Measurements from ENCODE around the gene GNAZ. TPM values are rescaled to one million over a fixed set of nuclear protein-coding genes. Genes with fewer than 3 reads are reported as not detected.

GNAZ gene
- total RNA-seq, 2 donors from 2014 or later, result 0.98 to 2.6 TPM

- Mint-ChIP-seq H3K36me3 (no peaks in the 10 kb centered on the region), H3K9me3 (no peaks in the 10 kb centered on the region), H3K27me3 (no peaks in the 10 kb centered on the region), H3K27ac (no peak overlapping the region), H3K4me1 (ENCODE audit: low read depth in 2 of 2) (peaks cover 0 to 2% of the 10 kb centered on the region in 2 donors), H3K4me3 (no peak overlapping the region)
- ATAC-seq, result no peak
- no peak for DNase-seq (ENCODE audit: low spot score)
Observed at GRCh38 chr22:23094260-23094659, 23.9 kb downstream of the GNAZ start.

GRCh38 chr22:23094695-23095681 lies 24.7 kb downstream of the GNAZ start:
- Mint-ChIP-seq H3K27me3 (no peaks in the 10 kb centered on the region), H3K27ac (no peak overlapping the region), H3K4me1 (ENCODE audit: low read depth in 2 of 2) (peaks cover 0 to 2% of the 10 kb centered on the region in 2 donors), H3K4me3 (no peak overlapping the region), H3K36me3 (no peaks in the 10 kb centered on the region), H3K9me3 (no peaks in the 10 kb centered on the region)
- ATAC-seq (no peak), DNase-seq (ENCODE audit: low spot score) (no peak)

GRCh38 chr22:23095733-23096342 lies 25.5 kb downstream of the GNAZ start:
- Mint-ChIP-seq H3K4me3 (no peak overlapping the region), H3K36me3 (no peaks in the 10 kb centered on the region), H3K27me3 (no peaks in the 10 kb centered on the region), H3K4me1 (ENCODE audit: low read depth in 2 of 2) (peaks cover 0 to 2% of the 10 kb centered on the region in 2 donors), H3K9me3 (no peaks in the 10 kb centered on the region), H3K27ac (no peak overlapping the region)
- ATAC-seq (no peak), DNase-seq (ENCODE audit: low spot score) (no peak)

DNA sequence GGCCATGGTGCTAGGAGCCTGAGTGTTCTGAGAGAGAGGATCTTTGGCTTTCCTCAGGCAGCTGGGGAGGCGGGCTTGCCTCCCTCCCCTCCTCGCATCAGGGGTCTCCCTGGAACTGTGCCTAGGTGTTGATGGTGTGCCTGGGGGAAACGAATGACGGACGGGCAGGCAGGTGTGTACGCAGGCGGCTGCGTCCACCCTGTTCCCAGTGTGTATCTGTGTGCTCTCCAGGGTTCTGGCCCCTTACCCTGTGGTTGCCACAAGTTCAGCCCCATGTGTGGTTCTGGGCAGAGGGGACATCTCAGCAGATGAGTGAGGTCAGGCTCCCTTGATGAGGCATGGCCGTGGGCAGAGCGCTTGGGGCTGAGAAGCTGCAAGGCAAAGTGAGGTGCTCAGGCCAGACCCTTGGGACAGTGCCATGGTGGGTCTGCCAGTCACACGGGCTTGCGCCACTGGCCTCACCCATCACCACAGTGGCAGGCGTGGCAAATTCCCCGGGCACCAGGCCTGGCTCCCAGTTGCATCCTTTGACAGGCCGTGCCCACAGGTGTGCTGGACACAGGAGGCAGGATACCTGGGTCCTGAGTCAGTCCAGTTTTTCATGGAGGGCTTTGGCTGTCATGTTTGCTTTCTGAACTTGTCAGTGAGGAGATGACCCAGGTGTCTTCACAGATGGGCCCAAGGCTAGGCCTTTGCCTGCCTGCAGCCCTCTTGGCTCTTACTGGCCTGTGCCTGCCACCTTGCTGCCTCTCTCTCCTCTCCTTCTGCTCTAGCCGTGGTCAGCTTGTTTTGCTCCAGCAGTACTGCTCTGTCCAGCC lies 27.3 kb downstream of the GNAZ start:
- Mint-ChIP-seq H3K4me3 (no peak overlapping the region), H3K4me1 (ENCODE audit: low read depth in 2 of 2) (peaks cover 0 to 2% of the 10 kb centered on the region in 2 donors), H3K9me3 (no peaks in the 10 kb centered on the region), H3K27ac (no peak overlapping the region), H3K27me3 (no peaks in the 10 kb centered on the region), H3K36me3 (no peaks in the 10 kb centered on the region)
- ATAC-seq, result no peak
- no peak for DNase-seq (ENCODE audit: low spot score)

DNA sequence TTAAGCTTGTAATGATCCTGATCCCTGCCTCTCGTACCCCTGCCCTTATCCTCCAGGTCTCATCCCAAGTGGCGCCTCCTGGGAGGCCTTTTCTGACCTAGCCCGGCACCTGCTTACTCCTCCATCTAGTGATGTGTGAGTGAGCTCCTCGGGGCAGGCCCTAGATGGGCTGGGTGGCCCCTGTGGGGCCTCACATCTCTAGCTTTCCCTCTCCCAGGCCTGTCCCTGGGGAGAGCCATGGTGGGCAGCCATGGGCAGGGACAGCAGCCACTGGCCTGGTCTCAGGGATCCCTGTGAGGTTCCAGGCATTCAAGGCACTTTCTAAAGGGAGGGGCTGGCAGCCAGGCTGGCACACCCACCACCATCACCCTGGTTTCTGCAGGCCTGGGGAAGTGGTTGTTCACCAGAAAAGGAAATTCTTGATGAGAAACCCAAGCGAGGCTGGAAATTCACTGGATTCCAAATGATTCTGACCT lies 27.9 kb downstream of the GNAZ start:
- Mint-ChIP-seq H3K9me3 (no peaks in the 10 kb centered on the region), H3K4me1 (ENCODE audit: low read depth in 2 of 2) (peaks cover 0 to 2% of the 10 kb centered on the region in 2 donors), H3K36me3 (no peaks in the 10 kb centered on the region), H3K27ac (no peak overlapping the region), H3K4me3 (no peak overlapping the region), H3K27me3 (no peaks in the 10 kb centered on the region)
- ATAC-seq, result no peak
- no peak for DNase-seq (ENCODE audit: low spot score)

- no peaks in the 10 kb centered on the region for H3K4me1 Mint-ChIP-seq (ENCODE audit: low read depth in 2 of 2)
- no peaks in the 10 kb centered on the region for H3K36me3 Mint-ChIP-seq
- H3K27ac Mint-ChIP-seq, result no peak overlapping the region
- H3K27me3 Mint-ChIP-seq, result no peaks in the 10 kb centered on the region
- ATAC-seq (no peak), DNase-seq (ENCODE audit: low spot score) (no peak)
- no peak overlapping the region for H3K4me3 Mint-ChIP-seq
- H3K9me3 Mint-ChIP-seq, result no peaks in the 10 kb centered on the region
Observed at GRCh38 chr22:23098718-23099530, 28.6 kb downstream of the GNAZ start.

DNA sequence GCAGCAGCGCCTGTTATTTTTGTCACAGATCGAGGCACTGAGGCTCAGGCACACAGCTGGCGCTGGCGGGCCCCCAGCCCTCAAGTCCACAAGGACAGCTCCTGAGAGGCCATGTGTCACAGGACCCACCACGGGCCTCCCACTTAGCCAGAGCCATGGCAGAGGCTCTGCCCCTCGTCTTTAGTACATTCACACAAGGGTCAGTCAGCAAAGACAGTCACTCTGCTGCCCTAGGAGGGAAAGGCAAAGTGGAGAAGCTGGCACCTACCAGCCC lies 29.1 kb downstream of the GNAZ start:
- Mint-ChIP-seq H3K27me3 (no peaks in the 10 kb centered on the region), H3K27ac (no peak overlapping the region), H3K36me3 (no peaks in the 10 kb centered on the region), H3K9me3 (no peaks in the 10 kb centered on the region), H3K4me3 (no peak overlapping the region), H3K4me1 (ENCODE audit: low read depth in 2 of 2) (no peaks in the 10 kb centered on the region)
- no peak for DNase-seq (ENCODE audit: low spot score)
- no peak for ATAC-seq

GRCh38 chr22:23100124-23100801 lies 29.9 kb downstream of the GNAZ start:
- no peak for DNase-seq (ENCODE audit: low spot score)
- Mint-ChIP-seq H3K9me3 (no peaks in the 10 kb centered on the region), H3K27ac (no peak overlapping the region), H3K4me1 (ENCODE audit: low read depth in 2 of 2) (no peaks in the 10 kb centered on the region), H3K27me3 (no peaks in the 10 kb centered on the region), H3K4me3 (no peak overlapping the region), H3K36me3 (no peaks in the 10 kb centered on the region)
- no peak for ATAC-seq

DNA sequence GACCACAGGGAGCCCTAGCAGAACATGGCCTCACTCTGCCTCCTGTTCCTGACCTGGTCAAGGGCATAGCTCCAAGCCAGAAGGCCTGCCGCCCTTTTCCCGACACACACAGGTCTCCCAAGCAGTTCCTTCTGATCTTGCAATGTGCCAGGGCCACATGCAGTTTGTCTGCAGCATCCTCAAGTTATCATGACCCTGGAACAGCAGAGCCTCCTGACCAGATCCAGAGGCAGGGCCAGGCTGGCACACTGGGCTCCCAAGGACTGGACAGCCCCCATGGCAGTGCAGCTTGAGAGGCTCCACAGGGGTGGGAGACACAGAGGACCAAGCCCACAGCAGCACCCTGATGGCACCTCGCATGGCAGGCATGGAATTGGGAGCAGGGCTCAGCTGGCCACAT lies 31.2 kb downstream of the GNAZ start:
- no peak for DNase-seq (ENCODE audit: low spot score)
- H3K9me3 Mint-ChIP-seq, result no peaks in the 10 kb centered on the region
- H3K36me3 Mint-ChIP-seq, result no peaks in the 10 kb centered on the region
- H3K27ac Mint-ChIP-seq, result no peak overlapping the region
- no peaks in the 10 kb centered on the region for H3K27me3 Mint-ChIP-seq
- H3K4me3 Mint-ChIP-seq, result no peak overlapping the region
- ATAC-seq, result no peak
- no peaks in the 10 kb centered on the region for H3K4me1 Mint-ChIP-seq (ENCODE audit: low read depth in 2 of 2)

DNA sequence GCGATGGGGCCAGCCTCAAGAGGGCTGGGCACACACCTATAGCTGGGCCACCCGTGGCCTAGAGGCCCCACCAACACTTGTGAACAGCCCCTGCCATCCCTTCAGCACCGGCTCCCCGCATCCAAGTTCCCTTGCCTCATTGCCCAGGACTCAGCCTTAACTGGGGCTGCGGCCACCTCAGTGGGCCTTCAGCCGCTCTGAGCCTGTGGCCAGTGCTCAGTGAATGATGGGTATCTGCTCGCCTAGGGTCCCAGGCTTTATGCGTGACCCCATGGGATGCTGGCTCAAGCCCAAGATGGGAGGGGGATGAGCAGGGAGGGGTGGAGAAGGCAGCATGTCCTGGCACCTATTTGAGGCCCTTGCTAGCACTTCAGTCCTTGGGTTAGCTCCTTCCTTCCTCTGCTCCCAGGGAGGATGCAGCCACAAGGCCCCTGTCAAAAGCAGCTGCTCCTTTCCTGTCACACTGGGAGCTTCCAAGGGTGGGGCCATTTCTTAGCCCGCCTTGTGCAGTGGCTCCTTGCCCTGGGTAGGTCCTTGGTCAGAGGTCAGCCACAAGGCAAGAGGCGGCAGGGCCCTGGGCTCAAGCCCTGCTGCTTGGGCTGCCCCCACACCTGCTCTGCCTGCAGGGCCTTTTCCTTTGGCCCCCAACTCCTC lies 31.8 kb downstream of the GNAZ start:
- H3K4me3 Mint-ChIP-seq, result no peak overlapping the region

DNA sequence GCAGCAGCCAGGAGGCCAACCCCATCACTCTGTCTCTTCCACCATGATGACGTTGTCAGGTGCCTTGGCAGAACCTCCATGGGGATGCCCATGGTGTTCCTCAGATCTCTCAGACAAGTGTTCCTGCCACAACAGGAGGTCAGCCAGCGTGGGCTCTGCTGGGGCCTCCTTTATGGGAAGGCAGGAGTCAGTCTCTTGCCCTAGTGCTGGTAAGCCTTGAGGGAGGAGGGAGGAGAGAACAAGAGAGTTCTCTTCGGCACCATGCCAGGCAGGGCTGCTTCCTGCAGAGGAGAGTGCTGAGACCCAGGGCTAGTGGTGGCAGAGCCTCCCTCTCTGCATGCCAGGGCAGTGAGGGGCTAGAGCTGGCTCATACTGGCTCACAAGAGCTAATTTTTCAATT lies 32.5 kb downstream of the GNAZ start:
- no peaks in the 10 kb centered on the region for H3K27me3 Mint-ChIP-seq
- DNase-seq (ENCODE audit: low spot score) (no peak), ATAC-seq (no peak)
- no peaks in the 10 kb centered on the region for H3K36me3 Mint-ChIP-seq
- H3K27ac Mint-ChIP-seq, result no peak overlapping the region
- no peak overlapping the region for H3K4me3 Mint-ChIP-seq
- no peaks in the 10 kb centered on the region for H3K4me1 Mint-ChIP-seq (ENCODE audit: low read depth in 2 of 2)
- no peaks in the 10 kb centered on the region for H3K9me3 Mint-ChIP-seq

More for the DNA sequence above, 31.8 kb downstream of the GNAZ start:
- H3K27me3 Mint-ChIP-seq, result no peaks in the 10 kb centered on the region
- no peak overlapping the region for H3K27ac Mint-ChIP-seq
- H3K9me3 Mint-ChIP-seq, result no peaks in the 10 kb centered on the region
- ATAC-seq (no peak), DNase-seq (ENCODE audit: low spot score) (no peak)
- H3K4me1 Mint-ChIP-seq (ENCODE audit: low read depth in 2 of 2), result no peaks in the 10 kb centered on the region
- no peaks in the 10 kb centered on the region for H3K36me3 Mint-ChIP-seq

DNA sequence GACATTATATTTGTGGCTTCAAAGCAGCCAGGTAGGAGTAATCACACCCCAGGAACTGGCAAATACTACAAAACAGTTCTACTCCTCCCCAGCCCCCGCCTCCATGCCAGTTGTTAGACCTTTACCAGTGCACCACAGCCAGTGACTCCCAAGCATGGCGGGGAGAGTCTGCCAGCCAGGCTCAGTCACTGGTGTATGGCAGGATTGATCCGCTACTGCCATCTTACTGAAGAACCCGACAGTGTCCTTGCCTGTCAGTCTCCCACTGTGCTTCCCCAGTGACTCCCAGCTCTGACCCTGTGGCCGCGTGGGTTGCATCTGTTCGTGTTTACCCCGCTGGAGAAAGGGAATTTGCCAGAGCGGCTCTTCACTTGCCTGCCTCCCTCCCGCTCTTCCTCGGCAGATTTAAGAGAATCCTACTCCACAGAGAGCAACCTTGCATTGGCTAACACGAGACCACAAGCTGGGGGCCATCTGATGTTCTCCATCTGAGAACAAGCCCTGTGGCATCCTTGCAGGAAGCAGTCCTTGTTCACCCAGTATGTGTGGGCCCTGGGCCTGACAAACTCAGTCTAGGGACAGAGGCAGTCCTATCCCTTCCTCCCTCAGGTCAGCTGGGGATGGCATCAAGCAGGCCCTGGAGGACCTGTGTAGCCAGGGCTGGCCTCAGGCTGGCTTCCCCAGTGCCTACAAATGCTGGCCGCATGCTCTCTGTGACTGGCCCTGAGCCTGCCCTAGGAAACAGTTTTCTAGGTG lies 33.1 kb downstream of the GNAZ start:
- DNase-seq (ENCODE audit: low spot score), result no peak
- ATAC-seq, result no peak

More for the DNA sequence above, 33.1 kb downstream of the GNAZ start:
- H3K4me1 Mint-ChIP-seq (ENCODE audit: low read depth in 2 of 2), result no peaks in the 10 kb centered on the region
- H3K4me3 Mint-ChIP-seq, result no peak overlapping the region
- H3K27ac Mint-ChIP-seq, result no peak overlapping the region
- H3K36me3 Mint-ChIP-seq, result no peaks in the 10 kb centered on the region
- no peaks in the 10 kb centered on the region for H3K27me3 Mint-ChIP-seq
- H3K9me3 Mint-ChIP-seq, result no peaks in the 10 kb centered on the region
